HepG2 (cell line): ENCODE measurements around the gene PHTF2.

Experiments
- CENPT ChIP-seq: sonication (generic); formaldehyde crosslinking; IDR thresholded peaks from 2 replicates; pipeline ENCODE4 v1.8.0; 2022; ENCODE audit warnings: low read depth, mild to moderate bottlenecking, moderate library complexity, missing genetic modification reagents
- ESRRA ChIP-seq: sonication (generic); formaldehyde crosslinking; IDR thresholded peaks from 2 replicates; pipeline ENCODE4 v1.5.1; 2020; ENCODE audit warnings: mild to moderate bottlenecking, low read depth, missing genetic modification reagents
- HCFC1 ChIP-seq: fragments of 150-350 bp; IDR thresholded peaks from 2 replicates; pipeline ENCODE4 v1.6.1; 2014; ENCODE audit warnings: low read depth, low read length
- MIER3 ChIP-seq: IDR thresholded peaks from 2 replicates; pipeline ENCODE4 v1.6.1; 2016; ENCODE audit warnings: missing compliant biosample characterization, borderline replicate concordance
- ZNF17 ChIP-seq: sonication (generic); formaldehyde crosslinking; IDR thresholded peaks from 2 replicates; pipeline ENCODE4 v1.5.0; 2020; ENCODE audit warnings: mild to moderate bottlenecking, missing genetic modification reagents

DNA sequence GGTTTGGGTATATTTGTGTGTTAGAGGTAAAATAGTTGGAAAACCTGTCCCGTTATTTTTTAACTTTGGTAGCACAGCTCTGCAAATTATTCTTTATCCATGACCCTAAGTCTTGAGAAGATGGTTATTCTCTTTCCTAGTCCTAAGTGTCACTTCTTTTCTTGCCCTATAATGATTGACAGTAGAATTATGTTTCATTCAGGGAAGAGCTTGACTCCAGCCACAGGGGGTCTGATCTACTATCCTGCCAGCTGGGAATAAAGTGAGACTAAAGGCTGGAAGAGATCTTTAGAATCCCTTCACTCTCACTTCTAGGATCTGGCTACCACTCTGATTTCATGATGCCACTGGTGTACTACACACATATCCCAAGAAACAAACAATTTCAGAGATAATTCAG, 90.4 kb downstream of the PHTF2 start:
- TF ChIP-seq ZNF17 (CRISPR knock-in tag): no peak
- no peak for TF ChIP-seq HCFC1
- no peak for TF ChIP-seq ESRRA (CRISPR knock-in tag)
- TF ChIP-seq CENPT: no peak
- TF ChIP-seq MIER3 (CRISPR knock-in tag): no peak
